ENCODE measurements around the gene TAF13. TPM values are rescaled to one million over a fixed set of nuclear protein-coding genes. Genes with fewer than 3 reads are reported as not detected.
A peak's percentile ranks its signal among the peaks of the same experiment; 100 is the strongest.

The TAF13 gene
- total and polyA plus RNA-seq, 9 of the 15 experiments (the other 6 are each of a cell fraction or from before 2014, with no cell fraction given) = 14.9 to 77.2 (median 38.7) TPM

DNA sequence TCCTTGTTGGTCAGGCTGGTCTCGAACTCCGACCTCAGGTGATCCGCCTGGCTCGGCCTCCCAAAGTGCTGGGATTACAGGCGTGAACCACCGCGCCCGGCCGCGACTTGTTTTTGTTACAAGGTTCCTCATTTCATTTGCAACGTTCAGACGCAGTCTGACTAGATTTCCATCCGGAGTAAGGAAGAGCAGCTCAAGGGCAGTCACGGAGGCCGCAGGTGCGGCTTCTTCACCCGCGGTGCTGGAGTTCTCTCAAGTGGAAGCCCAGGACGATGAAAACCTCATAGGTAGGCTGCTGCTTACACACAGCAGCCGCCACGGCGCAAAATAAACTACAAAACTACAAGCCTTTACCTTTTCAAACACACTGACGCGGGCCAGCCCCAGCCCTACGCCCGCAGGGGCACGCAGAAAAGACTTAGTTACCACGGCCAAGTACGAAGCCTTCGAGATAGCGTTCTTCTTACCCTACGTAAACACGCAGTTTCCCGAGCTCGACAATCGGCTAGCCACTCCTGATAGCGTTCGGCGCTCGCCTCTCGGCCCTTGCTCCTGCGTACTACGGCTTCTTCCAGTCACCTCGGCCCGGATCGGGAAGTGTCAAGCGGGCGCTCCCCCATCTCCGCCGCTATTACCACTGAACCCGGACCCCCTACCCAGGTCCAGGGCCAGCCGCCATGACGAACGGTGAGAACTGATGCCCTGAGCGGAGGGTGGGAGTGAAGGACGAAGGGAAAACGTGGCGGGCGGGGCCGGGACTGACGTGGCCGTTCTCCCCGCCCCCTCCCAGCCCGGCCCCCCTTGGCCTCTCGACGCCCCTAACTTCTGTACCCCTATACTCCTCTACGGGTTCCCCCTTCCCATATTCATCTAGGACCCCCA, 14.6 kb upstream of the TAF13 start, which contains the start of gene TMEM167B (continued):
- peak; percentile 95 for TF ChIP-seq HNRNPLL (IDR thresholded peaks at IDR 0.05; ENCODE audit: low read depth, low read length, poor library complexity, severe bottlenecking)
- TF ChIP-seq RBFOX2 (IDR thresholded peaks at IDR 0.05; ENCODE audit: low read depth, low read length) = peak; percentile 92
- no peak for TF ChIP-seq NFYB (IDR thresholded peaks at IDR 0.05; ENCODE audit: extremely low read depth, insufficient read length)
- peak; percentile 72 for TF ChIP-seq ATF1 (CRISPR knock-in tag; IDR thresholded peaks at IDR 0.05)
- peak; percentile 98 for TF ChIP-seq ATF1 (tag; IDR thresholded peaks at IDR 0.05)
- TF ChIP-seq NR3C1 (CRISPR knock-in tag; IDR thresholded peaks at IDR 0.05) = no peak
- no peak for TF ChIP-seq ZNF668 (CRISPR knock-in tag; IDR thresholded peaks at IDR 0.05)
- TF ChIP-seq, protein P1, sequence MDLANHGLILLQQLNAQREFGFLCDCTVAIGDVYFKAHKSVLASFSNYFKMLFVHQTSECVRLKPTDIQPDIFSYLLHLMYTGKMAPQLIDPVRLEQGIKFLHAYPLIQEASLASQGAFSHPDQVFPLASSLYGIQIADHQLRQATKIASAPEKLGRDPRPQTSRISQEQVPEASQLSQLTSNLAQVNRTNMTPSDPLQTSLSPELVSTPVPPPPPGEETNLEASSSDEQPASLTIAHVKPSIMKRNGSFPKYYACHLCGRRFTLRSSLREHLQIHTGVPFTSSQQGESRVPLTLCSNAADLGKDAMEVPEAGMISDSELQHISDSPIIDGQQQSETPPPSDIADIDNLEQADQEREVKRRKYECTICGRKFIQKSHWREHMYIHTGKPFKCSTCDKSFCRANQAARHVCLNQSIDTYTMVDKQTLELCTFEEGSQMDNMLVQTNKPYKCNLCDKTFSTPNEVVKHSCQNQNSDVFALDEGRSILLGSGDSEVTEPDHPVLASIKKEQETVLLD (IDR thresholded peaks at IDR 0.05) = peak; percentile 97
- no peak for TF ChIP-seq KLF1 (tag; IDR thresholded peaks at IDR 0.05)
- TF ChIP-seq FOS (IDR thresholded peaks at IDR 0.05; ENCODE audit: extremely low read depth, insufficient read length) = no peak
- TF ChIP-seq, protein P2, sequence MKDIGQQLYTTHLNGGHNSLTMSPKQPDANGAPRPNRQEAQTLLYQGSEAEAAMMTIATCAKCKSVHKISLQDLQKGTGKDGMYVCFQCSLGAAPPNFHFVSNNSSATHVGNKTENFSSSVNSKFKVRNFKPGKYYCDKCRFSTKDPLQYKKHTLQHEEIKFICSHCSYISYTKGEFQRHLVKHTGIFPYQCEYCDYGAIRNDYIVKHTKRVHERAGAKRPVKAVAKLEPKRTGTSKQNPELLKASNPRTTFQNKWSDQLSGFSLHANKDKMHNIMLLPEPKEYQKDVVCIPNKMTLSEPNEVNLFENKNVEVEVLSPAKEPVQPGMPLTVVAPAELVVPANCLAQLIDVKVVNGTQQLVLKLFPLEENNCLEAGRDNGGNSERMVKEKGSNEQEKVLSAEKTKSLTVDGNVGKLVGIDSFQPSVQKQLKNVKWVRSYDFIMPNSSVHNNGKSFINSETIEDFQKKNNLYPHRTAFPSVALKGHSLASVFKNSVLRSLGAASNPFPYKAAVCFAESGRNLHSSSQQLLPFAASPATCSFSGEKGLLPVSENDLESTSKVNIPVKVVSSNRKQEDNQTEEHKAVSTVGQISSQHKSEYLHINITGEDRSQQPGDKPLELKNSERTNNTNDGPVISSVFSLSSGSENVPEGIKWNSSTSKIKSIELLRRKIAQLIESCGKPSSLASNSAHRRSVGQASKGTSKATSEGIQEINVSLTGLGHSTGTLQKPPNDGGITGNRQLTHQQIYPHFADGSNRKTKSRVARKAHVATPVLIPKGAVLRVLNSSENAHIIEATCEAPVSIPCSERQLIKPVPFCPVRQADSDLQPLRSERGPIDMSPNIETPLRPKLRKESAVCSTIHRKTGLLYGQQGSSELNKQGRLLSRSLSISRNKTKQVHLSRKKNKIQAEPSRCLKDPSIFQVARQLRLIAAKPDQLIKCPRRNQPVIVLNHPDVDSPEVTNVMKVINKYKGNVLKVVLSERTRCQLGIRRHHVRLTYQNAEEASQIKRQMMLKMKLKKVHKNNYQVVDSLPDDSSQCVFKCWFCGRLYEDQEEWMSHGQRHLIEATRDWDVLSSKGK (CRISPR knock-in tag; IDR thresholded peaks at IDR 0.05) = no peak
- peak; percentile 88 for TF ChIP-seq GABPB1 (CRISPR knock-in tag; IDR thresholded peaks at IDR 0.05)
- TF ChIP-seq ZKSCAN8 (CRISPR knock-in tag; IDR thresholded peaks at IDR 0.05) = no peak
- no peak for TF ChIP-seq FIP1L1 (IDR thresholded peaks at IDR 0.05; ENCODE audit: low read depth, low read length, poor library complexity, severe bottlenecking)
- TF ChIP-seq ARNT (IDR thresholded peaks at IDR 0.05) = no peak
- peak; percentile 94 for TF ChIP-seq ATF7 (IDR thresholded peaks at IDR 0.05)
- TF ChIP-seq ZNF444 (CRISPR knock-in tag; IDR thresholded peaks at IDR 0.05) = no peak
- no peak for TF ChIP-seq ZNF445 (CRISPR knock-in tag; IDR thresholded peaks at IDR 0.05; ENCODE audit: low read depth)
- no peak for TF ChIP-seq ZNF232 (CRISPR knock-in tag; IDR thresholded peaks at IDR 0.05)
- no peak for TF ChIP-seq CBFA2T2 (conservative IDR thresholded peaks at IDR 0.05)
- no peak for TF ChIP-seq ETS2 (tag; IDR thresholded peaks at IDR 0.05; ENCODE audit: borderline replicate concordance, poor library complexity, severe bottlenecking)
- no peak for TF ChIP-seq ZNF431 (CRISPR knock-in tag; IDR thresholded peaks at IDR 0.05)
- TF ChIP-seq MAFF (IDR thresholded peaks at IDR 0.05; ENCODE audit: low read length) = 0 out of 2 replicates have a peak, but pooled peaks have one; percentile 1
- TF ChIP-seq ZNF384 (IDR thresholded peaks at IDR 0.05; ENCODE audit: low read depth, low read length) = peak; percentile 62; the same call in 1 of the 2 replicates
